Measurements from ENCODE around the gene ANO6.

ANO6 gene

DNA sequence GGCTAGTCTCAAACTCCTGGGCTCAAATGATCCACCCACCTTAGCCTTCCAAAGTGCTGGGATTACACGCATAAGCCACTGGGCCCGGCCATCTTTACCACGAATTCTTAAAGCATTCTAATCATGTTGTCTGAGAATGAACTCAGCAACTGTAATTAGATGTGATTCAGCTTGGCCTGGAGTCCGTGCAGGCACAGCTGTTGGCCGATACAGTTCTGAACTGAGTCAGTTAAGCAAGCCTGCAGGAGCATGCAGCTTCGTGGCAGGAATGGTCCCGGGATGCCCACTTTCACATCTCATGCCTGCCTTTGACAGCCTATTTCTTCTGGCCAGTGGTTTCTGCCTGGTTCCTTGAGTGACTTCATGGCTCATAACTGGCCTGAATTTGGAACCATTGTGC is 194.1 kb downstream of the ANO6 start:
- DNase-seq: no peak

DNA sequence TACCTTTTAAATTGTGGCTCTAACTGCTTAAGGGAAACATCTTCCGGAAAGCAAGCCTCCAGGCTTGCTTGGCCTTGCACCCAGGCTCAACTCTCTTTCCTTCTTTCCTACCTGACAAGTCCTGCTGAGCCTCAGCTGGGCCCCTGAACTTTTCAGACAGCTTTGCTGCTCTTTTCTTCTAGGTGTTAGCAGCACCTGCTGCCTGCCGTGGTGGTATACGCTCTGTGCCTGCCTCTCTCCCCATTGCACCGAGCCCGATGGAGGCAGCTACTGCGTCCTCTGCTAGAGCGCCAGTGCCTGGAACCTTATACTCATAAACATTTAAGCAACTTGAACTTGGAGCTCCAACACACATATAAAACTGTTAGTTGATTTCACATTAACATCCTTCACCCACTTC is 195.7 kb downstream of the ANO6 start:
- DNase-seq: no peak

DNA sequence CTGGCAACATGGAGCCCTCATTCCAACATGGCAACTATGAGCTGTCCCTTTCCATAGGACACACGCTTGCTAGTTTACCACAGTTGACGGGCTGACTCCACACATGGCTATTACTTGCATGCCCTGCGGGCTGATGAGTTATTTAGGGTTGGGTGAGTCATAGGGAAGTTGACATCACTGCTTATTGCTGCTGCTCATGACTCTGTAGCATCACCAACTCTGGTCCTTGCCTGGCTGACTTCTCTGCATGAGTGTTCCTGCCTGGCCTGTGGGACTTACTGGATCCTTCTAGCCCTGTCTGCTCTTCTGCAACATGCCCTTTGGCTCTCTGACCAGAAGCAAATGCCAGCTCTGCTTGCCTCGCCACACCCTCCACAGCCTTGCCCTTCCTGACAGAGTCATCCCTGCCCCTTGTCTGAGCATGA is 199.5 kb downstream of the ANO6 start:
- peak; percentile 56 for DNase-seq

DNA sequence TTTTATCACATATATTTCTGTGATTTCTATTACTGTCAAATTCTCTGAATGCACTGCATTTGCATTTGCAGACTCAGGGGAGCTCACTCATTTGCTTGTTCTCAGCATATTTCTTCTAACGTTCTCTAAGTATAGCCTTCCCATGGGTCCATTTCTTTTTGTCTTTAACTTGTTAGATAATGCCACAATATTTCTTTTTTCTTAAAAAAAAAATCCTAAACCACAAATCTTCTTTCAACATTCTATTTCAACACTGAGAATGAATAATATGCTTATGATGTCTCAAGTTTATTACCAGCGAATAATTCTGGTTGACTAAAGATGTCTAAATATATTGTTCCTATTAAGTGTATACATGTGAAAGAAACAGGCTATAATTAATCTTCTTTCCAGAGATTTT is 200.2 kb downstream of the ANO6 start:
- DNase-seq: no peak

DNA sequence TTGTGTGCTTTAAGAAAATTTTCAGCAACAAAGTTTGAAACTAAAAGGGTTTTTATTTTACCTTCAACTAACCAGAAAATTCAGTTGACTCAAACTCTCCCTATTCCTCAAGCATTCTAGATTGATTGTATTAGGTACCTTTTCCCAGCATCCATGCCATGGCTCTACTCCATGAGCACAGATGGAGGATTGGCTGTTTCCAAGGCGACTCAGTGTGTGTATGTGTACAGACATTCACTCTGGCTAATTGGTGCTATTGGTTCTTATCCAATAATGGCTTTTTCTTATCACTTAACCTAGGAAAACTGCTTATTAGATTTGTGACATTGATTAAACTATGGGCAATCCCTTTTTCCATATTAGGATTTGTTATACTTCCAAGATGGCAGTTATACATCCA is 202.6 kb downstream of the ANO6 start:
- DNase-seq: no peak

DNA sequence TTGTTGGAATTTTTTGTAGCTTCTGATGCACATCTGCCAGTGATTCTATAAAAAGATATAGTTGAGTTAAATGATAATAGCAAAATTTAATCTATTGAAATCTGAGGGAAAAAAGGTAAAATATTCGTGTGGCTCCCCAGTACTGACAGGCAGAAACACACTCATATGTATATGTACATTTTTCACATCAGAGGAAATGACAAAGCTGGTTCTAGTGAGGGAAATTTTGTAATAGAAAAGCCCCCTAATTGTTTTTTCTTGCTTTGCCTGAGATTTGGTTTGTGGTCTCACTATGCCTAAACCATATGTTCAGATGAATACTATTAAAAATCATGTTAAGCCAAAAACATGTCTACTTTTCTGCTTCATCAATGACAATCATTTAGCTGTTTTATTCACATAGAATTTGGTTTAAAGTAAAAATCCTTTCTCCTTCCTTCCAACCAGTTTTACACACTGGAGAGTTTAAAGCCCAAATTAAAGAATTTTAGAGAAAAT is 203.5 kb downstream of the ANO6 start:
- DNase-seq: no peak

DNA sequence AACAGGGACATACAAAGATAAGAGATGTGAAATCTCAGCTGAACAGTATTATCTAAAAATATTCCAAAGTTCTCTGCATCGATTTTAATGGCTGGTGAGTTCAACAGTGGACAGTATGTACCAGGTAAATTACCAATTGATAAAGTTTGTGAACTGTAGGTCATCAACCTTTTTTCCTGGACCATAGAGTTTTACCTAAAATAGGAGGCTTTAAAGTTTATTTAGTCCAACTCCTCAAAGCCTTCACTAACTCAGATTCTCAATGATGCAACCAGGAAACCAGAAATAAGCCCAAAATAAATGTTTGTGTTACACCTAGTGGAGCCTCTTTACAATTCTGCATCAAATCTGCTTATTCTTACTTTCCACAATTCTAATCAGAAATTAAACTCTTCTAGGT is 205.8 kb downstream of the ANO6 start:
- DNase-seq: no peak

DNA sequence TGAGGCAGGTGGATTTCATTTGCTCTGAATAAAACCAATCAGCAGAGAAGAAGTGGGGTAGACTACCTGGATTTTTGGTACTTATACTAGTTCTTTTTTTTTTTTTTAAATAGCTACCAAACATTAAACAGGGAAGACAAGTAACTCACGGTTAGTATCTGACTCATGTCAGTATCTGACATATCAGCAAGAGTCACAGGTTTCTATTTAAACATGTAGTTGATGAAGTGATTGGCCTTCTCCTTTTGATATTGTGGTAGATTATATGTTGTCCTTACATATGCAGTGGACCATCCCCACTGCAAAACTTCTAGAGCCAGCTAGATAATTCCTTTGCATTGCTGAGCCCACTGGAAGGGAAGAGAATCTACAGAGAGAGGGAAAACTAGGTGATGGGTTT is 208.0 kb downstream of the ANO6 start:
- no peak for DNase-seq

DNA sequence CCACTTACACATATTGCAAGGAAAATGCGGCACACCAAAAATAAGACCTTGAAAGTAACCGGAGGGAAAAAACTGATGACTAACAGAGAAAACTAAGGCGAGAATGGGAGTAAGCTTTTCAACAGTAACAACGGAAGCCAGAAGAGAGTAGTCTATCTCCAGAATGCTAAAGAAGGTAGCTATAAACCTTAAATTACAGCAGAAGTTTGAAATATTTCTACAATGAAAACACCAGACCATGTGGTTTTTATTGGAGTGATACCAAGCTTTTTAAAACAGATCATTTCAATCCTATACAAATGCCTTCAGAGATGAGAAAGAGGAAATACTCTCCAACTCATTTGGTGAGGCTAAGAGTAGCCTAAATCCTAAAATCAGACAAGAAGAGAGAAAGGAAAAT is 209.5 kb downstream of the ANO6 start:
- no peak for DNase-seq

DNA sequence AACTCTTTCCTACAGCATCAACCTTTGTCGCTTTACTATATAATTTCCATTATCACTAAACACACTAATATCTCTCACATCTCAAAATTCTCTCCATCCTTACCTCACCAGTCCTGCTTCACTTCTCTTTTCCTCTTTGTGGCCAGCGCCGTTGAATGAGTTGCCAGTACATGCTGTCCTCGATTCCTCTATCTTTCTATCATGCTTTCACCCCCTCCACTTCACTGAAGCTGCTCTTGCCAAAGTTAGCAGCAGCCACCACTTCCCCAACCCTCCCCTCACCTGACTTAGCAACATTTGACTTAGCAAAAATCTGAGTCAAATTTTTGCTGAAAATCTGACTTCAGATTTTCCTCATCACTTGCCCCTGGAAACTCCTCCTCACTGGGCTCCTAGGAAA is 210.4 kb downstream of the ANO6 start:
- DNase-seq: no peak

DNA sequence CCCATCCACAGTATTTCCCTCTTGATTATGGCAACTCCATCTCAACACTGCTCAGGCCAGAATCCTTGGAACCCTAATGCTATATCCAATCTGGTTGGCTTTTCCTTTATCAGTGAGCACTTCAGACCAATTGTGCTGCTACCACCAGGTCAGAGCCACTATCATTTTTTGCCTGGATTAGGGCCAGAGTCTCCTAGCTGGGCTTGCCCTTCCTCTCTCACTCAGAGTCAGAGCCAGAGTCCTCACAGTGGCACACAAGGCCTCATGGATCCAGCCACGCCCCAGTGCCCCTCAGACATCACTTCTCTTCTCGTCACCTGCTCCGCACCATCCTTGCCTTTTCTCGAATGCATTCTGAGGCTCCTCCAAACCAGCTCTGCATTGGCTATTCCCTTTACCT is 211.1 kb downstream of the ANO6 start:
- DNase-seq: no peak

DNA sequence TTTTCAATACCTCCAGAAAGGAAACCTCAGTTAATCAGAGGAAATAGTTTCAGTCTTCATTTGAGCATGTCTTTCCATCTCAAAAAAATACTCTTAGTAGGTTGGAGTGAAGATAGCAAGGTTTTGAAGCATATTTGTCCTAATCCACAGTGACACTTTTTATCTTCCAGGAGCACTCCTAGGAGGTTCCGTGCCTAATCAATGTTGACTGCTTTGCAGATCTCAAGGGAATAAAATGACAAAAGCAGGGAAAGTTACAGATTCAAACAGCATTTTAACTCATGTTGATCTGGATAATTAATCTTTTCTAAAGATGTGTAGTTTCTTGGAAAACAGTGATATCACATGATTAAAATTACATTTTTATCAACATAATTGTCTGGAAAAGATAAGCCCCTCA is 213.9 kb downstream of the ANO6 start:
- no peak for DNase-seq

DNA sequence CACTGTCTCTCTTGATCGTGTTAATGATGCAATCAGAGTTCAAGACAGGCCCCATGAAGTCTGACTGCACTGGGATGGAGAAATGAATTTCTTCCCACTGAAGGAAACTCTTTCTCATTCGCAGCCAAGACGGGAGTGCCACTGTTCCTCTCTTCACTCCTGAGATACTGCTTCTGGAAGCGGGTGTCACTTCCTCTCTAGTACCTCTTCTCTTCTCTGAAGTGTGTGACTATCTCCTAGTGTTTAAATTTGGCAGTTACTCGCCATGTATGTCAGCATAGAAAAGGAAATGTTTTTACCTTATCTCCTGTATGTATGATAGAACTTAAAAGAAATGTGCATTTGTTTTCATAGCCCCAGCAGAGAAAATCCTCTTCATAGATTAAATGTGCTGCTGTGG is 215.2 kb downstream of the ANO6 start:
- no peak for DNase-seq

DNA sequence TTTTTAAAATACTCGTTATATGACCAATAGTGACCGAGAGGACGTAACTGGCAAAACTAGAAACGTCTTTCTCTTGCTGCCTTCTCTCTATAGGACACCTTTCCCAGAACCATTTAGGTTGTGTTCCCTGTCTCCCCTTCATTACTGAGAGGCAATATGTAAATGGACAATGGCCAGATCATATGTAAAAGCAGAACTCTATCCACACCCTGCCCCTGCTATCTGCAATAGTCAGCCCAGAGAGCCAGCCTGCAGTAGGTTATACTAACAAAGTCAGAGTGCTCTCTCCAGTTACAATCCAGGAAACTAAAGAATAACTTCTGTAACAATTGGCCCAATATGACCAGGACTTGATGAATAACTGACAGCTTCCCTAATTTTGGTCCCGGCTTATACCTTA is 216.8 kb downstream of the ANO6 start:
- no peak for DNase-seq

DNA sequence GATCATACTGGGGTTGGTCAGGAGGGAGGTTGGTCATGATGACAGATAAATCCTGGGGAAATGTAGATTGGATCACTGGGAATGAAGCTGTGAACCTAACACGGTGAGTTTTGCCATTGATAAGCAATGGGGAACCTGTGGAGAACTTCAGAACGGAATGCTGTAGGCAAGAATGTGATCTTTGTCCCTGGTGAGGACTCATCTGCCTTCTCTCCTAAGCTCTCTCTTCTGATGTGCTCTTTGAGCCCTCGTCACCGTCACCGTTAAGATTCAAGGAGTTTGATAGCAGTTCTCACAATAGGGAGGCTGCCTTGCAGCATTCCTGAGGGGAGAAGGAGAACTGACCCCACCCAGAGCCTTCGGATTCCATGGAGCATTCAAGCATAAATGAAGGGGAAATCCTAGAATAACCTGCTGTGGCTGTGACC is 217.6 kb downstream of the ANO6 start:
- no peak for DNase-seq

DNA sequence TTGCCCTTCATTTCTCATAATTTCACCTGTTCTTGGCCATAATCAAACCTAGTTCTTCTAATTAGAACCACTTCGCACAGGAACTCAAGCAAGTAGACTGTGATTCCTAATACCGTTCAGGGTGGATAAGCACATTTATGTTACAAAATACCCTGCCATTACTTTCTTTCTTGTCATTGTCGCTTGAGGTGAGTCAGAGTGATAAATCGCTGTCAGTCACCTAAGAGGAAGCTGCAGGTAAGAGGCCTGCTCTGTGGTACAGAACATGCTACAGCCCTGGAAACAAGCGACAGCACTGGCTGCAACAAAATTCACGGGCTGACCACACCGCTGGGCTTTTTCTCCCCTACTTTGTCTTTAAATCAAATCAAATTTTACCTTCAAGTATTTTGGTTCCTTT is 218.2 kb downstream of the ANO6 start:
- DNase-seq: no peak

DNA sequence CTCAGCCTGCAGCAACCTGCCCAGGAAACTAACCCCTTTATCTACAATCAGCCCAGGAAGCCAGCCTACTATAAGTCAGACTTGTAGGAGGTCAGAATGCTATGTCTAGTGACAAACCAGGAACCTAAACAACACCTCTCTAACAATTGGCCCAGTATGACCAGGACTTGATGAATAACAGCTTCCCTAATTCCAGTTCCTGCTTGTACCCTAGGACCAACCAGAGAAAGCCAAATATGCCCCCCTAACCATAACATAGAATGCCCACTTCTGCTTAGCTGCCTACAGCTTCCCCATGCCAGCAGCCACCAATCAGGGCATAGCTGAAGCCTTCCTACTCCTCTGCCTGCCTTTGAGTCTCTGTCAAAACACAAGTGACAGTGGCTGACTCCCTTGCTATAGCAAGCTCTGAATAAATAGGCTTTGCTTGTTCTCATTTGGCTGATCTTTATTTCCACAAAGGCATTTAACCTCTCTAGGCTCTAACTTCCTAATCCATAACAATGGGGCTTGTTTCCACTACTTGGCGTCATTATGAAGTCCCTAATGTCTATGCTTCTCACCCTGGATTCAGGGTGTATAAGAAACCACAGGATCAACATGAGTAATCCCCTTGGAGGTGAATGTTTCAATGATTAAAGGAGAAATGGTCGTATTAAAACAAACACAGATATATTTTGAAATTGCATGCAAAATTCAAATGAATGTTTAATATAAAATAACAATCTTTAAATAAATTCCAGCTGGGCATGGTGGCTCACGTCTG is 220.2 kb downstream of the ANO6 start:
- no peak for DNase-seq

DNA sequence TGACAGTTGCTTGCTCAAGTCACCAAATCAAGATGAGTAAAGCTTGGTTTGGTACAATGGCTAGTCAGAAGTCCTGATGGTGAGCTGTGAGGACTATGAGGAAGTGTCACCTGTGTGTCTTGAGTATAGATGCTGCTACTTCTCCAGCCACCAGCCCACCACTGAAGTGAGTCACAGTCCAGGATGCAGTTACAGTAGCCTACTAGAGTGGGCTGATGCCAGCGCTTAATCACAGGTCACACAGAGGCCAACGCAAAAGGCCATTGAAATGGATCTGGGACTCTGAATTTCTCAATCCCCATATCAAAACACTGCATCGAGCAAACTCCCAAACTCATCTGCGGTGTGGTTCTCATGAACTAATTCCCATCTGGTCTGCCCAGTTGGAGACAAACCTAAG is 223.1 kb downstream of the ANO6 start:
- no peak for DNase-seq

DNA sequence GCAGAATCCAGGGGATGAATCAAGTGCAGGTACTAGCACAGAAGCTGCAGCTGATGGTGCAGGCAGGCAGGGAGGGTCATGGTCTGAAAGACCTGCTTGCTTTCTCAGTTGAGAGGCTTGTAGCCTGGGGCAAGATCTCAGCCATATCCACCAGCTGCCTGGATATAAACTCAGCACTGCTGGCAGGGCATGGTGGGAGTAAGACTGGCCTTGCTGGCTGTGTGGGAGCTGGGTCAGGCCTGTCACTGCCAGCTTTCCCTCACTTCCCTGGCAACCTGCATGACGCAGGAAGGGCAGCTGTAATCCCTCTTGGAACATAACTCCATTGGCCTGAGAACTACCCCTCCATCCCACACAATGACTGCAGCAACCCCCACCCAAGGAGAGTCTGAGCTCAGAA is 230.1 kb downstream of the ANO6 start:
- DNase-seq: no peak

DNA sequence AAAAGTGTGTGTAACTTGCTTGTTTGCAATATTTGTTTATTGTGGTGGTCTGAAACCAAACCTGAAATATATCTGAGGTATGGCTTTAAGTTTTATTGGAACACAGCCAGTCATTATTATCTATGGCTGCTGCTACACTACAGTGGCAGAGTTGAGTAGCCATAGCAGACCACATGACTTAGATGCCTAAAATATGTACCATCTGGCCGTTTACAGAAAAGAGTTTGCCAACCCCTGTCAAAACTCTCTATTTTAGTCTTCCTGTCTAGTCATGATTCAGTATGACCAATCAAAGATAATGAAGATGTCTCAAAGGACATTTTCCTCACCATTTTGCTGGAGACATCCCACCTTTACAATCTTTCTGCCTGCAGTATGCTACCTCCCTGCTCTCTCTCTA is 242.3 kb downstream of the ANO6 start:
- no peak for DNase-seq

DNA sequence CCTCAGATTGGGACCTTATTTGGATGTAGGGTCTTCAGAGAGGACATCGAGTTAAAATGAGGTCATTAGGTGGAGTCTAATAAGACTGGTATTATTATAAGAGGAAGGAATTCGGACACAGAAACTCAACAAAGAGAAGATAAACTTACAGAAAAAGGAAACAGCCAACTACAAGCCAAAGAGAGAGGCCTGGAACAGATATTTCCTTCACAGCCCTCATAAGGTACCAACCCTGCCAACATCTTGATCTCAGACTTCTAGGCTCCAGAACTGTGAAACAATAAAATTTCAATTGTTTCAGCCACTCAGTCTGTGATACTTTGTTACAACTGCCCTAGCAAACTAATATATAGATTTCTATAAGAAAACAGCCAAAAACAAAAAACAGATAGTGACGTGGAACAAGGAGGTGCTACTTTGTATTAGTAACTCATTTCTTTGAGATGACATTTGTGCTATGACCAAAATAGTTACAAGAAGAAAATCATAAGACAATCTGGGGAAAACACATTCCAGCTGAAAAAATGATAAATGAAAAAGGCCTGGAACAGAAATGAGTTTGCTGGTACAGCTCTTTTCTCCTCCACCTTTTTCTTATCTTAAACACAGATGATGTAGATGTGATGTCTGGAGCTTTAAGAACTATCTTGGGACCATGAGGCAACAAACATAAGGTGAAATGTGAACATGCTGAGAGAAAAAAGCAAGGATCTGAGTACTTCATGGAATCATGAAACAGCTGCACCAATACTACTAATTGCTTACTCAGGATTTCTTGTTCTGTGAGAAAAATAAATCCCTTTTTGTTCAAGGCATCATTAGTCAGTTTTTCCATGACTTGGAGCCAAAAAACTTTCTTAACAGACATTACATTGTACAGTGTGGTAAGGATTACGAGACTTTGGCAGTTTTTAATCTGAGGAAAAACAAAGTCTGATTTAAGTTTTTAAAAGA is 243.2 kb downstream of the ANO6 start:
- DNase-seq: no peak

DNA sequence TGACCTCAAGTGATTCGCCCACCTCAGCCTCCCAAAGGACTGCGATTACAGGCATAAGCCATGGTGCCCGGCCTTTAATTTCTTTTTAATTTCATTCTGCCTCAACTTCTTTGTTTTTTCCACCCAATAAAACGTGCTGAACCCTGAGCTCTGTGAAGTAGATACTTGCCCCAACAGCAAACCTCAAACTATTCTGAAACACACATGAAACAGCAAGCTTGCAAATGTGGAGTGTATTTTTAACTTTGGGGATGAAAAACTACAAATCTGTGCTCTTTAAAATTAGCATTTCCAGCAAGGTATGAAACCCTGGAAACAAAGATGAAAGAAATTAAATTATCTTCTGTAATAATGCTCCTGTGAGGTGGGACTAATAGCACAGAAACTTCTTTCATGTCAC is 246.6 kb downstream of the ANO6 start:
- no peak for DNase-seq

DNA sequence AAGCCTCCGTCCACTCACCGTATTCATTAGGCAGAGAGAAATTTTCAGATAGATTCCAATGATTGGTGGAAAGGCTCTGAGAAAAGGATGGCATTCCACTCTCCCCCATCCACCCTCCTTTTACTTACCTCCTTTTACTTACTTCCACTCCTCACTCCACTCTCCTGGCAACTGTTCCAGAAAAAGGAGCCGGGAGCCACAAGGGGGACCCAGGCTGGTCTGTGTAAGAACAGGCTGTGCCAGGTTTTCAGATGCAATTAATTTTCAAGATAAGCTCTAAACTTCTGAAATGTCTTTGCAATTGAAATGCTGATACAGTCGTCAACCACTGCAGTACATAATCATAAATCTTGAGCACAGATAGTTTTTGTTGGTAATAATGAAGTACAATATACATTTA is 248.8 kb downstream of the ANO6 start:
- no peak for DNase-seq

All from activated CD4-positive, alpha-beta T cell treated with anti-CD3 and anti-CD28 coated beads for 48 hours (primary cell).